Activated T-helper 1 cell treated with anti-CD3 and anti-CD28 coated beads, Interleukin-12 subunit alpha, Interleukin-12 subunit beta, Interleukin-2, Interleukin-4 antibody, amounts not matched to agents 30 ng/mL and 10 ng/mL and 1 ng/mL, durations not matched to agents 14 hours and 24 hours and 36 hours (primary cell): ENCODE data around the gene TUBA4B. TPM values are rescaled to one million over a fixed set of nuclear protein-coding genes. Genes with fewer than 3 reads are reported as not detected.

ENCODE experiments used
- DNase-seq: peaks from one replicate; pipeline ENCODE4 v3.0.0; 2021; ENCODE audit warnings: low spot score
- H3K27ac Mint-ChIP-seq: one replicate; pipeline ENCODE4 v1.8.0; 2021; ENCODE audit warnings: mild to moderate bottlenecking, mixed read lengths
- H3K27me3 Mint-ChIP-seq: one replicate; pipeline ENCODE4 v1.8.0; 2022; ENCODE audit warnings: mild to moderate bottlenecking, moderate library complexity, mixed read lengths; ENCODE audit not compliant: insufficient read depth
- H3K36me3 Mint-ChIP-seq: one replicate; pipeline ENCODE4 v1.8.0; 2021; ENCODE audit warnings: low read depth, mixed read lengths
- H3K4me1 Mint-ChIP-seq: one replicate; pipeline ENCODE4 v1.8.0; 2021; ENCODE audit warnings: low read depth, mixed read lengths
- H3K4me3 Mint-ChIP-seq: one replicate; pipeline ENCODE4 v1.8.0; 2021; ENCODE audit warnings: mild to moderate bottlenecking, moderate library complexity, mixed read lengths
- H3K9me3 Mint-ChIP-seq: one replicate; pipeline ENCODE4 v1.8.0; 2021; ENCODE audit warnings: mixed read lengths
- intact Hi-C: fragments of 100-400 bp; cut with micrococcal nuclease; formaldehyde crosslinking; loops from one replicate; pipeline ENCODE4 v1.15.1; 2024
- total RNA-seq: library from RNA; stranded (reverse); gene quantifications from 2 replicates; pipeline ENCODE4 v1.2.3, GENCODE V29; 2022

TUBA4B gene
- not detected in 2 replicates for total RNA-seq

- intact Hi-C loops, result loop anchor here (1.0 to 10.0 kb wide), 10 partner anchors 8 to 1028 kb away; partner anchors contain the start of genes ANKZF1, ATG9A, CHPF and CTDSP1
- DNase-seq, result peak; percentile 59
- Mint-ChIP-seq H3K4me1 (peaks cover 59% of the 10 kb centered on the region), H3K36me3 (peaks cover 33% of the 10 kb centered on the region), H3K4me3 (peak within 1 kb of the TSS; percentile 93), H3K27me3 (no peaks in the 10 kb centered on the region), H3K27ac (peak within 1 kb of the TSS; percentile 98), H3K9me3 (no peaks in the 10 kb centered on the region)
These were observed at the start of gene TUBA4B for GRCh38 chr2:219252900-219253752. TUBA4B (plus strand) TSS chr2:219253243; CDS start chr2:219253408, 165 bp downstream.

- peaks cover 4% of the 10 kb centered on the region for H3K9me3 Mint-ChIP-seq
- H3K27ac Mint-ChIP-seq, result no peak overlapping the region
- H3K36me3 Mint-ChIP-seq, result peaks cover 13% of the 10 kb centered on the region
- H3K4me3 Mint-ChIP-seq, result no peak overlapping the region
- H3K27me3 Mint-ChIP-seq, result no peaks in the 10 kb centered on the region
- DNase-seq, result no peak
- H3K4me1 Mint-ChIP-seq, result peaks cover 31% of the 10 kb centered on the region
- intact Hi-C loops, result no loop called here
These were observed 48.4 kb upstream of the TUBA4B start for GRCh38 chr2:219204425-219205164.

GRCh38 chr2:219205165-219205538, 47.9 kb upstream of the TUBA4B start:
- DNase-seq, result no peak
- Mint-ChIP-seq H3K27ac (no peak overlapping the region), H3K4me1 (peaks cover 37% of the 10 kb centered on the region), H3K27me3 (no peaks in the 10 kb centered on the region), H3K9me3 (peaks cover 4% of the 10 kb centered on the region), H3K36me3 (peaks cover 19% of the 10 kb centered on the region), H3K4me3 (peak overlapping the region; percentile 26)
- intact Hi-C loops, result no loop called here

- H3K27me3 Mint-ChIP-seq, result no peaks in the 10 kb centered on the region
- peak overlapping the region; percentile 92 for H3K4me3 Mint-ChIP-seq
- peaks cover 40% of the 10 kb centered on the region for H3K4me1 Mint-ChIP-seq
- peak overlapping the region; percentile 99 for H3K27ac Mint-ChIP-seq
- H3K36me3 Mint-ChIP-seq, result peaks cover 24% of the 10 kb centered on the region
- no peak for DNase-seq
- H3K9me3 Mint-ChIP-seq, result peaks cover 4% of the 10 kb centered on the region
- intact Hi-C loops, result loop anchor here (1.0 to 2.0 kb wide), 14 partner anchors 13 to 800 kb away; partner anchors contain the start of genes ANKZF1, ATG9A, CHPF and CNOT9
These were observed 47.1 kb upstream of the TUBA4B start for GRCh38 chr2:219205981-219206327.

GRCh38 chr2:219206328-219207133, 46.5 kb upstream of the TUBA4B start, which contains the start of gene ZFAND2B:
ZFAND2B (plus strand) TSS chr2:219206782; CDS start chr2:219206988, 206 bp downstream.
- intact Hi-C loops, result loop anchor here (1.0 to 2.0 kb wide), 14 partner anchors 13 to 800 kb away; partner anchors contain the start of genes ANKZF1, ATG9A, CHPF and CNOT9
- Mint-ChIP-seq H3K4me3 (peak within 1 kb of the TSS; percentile 92), H3K36me3 (peaks cover 29% of the 10 kb centered on the region), H3K4me1 (peaks cover 40% of the 10 kb centered on the region), H3K27me3 (no peaks in the 10 kb centered on the region), H3K9me3 (peaks cover 4% of the 10 kb centered on the region), H3K27ac (peak within 1 kb of the TSS; percentile 99)
- peak; percentile 96 for DNase-seq

- peaks cover 33% of the 10 kb centered on the region for H3K36me3 Mint-ChIP-seq
- intact Hi-C loops, result loop anchor here (2.0 kb wide), 2 partner anchors 291 to 639 kb away; partner anchors contain the start of genes CNOT9, GMPPA and USP37
- peaks cover 44% of the 10 kb centered on the region for H3K4me1 Mint-ChIP-seq
These were observed 45.7 kb upstream of the TUBA4B start for GRCh38 chr2:219207134-219207883.

GRCh38 chr2:219207884-219208740, 44.9 kb upstream of the TUBA4B start:
- Mint-ChIP-seq H3K4me3 (peak overlapping the region; percentile 92), H3K9me3 (peaks cover 4% of the 10 kb centered on the region), H3K27me3 (no peaks in the 10 kb centered on the region), H3K36me3 (peaks cover 34% of the 10 kb centered on the region), H3K4me1 (peaks cover 45% of the 10 kb centered on the region), H3K27ac (peak overlapping the region; percentile 80)
- intact Hi-C loops, result loop anchor here (2.0 kb wide), 2 partner anchors 291 to 639 kb away; partner anchors contain the start of genes CNOT9, GMPPA and USP37
- no peak for DNase-seq

More at GRCh38 chr2:219207134-219207883, 45.7 kb upstream of the TUBA4B start:
- Mint-ChIP-seq H3K27ac (peak overlapping the region; percentile 71), H3K4me3 (peak overlapping the region; percentile 92), H3K9me3 (peaks cover 4% of the 10 kb centered on the region), H3K27me3 (no peaks in the 10 kb centered on the region)
- no peak for DNase-seq

- H3K36me3 Mint-ChIP-seq, result peaks cover 45% of the 10 kb centered on the region
- peak overlapping the region; percentile 77 for H3K4me3 Mint-ChIP-seq
- H3K4me1 Mint-ChIP-seq, result peaks cover 45% of the 10 kb centered on the region
- no peak for DNase-seq
- intact Hi-C loops, result no loop called here
- H3K27me3 Mint-ChIP-seq, result no peaks in the 10 kb centered on the region
- peak overlapping the region; percentile 80 for H3K27ac Mint-ChIP-seq
- peaks cover 2% of the 10 kb centered on the region for H3K9me3 Mint-ChIP-seq
These were observed 43.5 kb upstream of the TUBA4B start for GRCh38 chr2:219209236-219210195.

- intact Hi-C loops, result no loop called here
- no peaks in the 10 kb centered on the region for H3K27me3 Mint-ChIP-seq
- H3K9me3 Mint-ChIP-seq, result no peaks in the 10 kb centered on the region
- DNase-seq, result no peak
- H3K27ac Mint-ChIP-seq, result peak overlapping the region; percentile 79
- peaks cover 45% of the 10 kb centered on the region for H3K4me1 Mint-ChIP-seq
- H3K36me3 Mint-ChIP-seq, result peaks cover 51% of the 10 kb centered on the region
- no peak overlapping the region for H3K4me3 Mint-ChIP-seq
These were observed 42.7 kb upstream of the TUBA4B start for GRCh38 chr2:219210196-219210885.

GRCh38 chr2:219210886-219211362, 42.1 kb upstream of the TUBA4B start:
- no peak for DNase-seq
- intact Hi-C loops, result loop anchor here (1.0 kb wide), 1 partner anchor 51 kb away; the partner anchor contains the start of gene NHEJ1
- Mint-ChIP-seq H3K27me3 (no peaks in the 10 kb centered on the region), H3K9me3 (no peaks in the 10 kb centered on the region), H3K27ac (peak overlapping the region; percentile 74), H3K36me3 (peaks cover 51% of the 10 kb centered on the region), H3K4me3 (peak overlapping the region; percentile 2), H3K4me1 (peaks cover 45% of the 10 kb centered on the region)
